Measurements from ENCODE around the gene ALOX5AP.

Gene ALOX5AP

GRCh38 chr13:30762643-30763042 is 27.3 kb downstream of the ALOX5AP start:
- no peak for DNase-seq (ENCODE audit: low spot score)

- DNase-seq (ENCODE audit: low spot score): no peak
Observed at GRCh38 chr13:30763786-30764413, 28.6 kb downstream of the ALOX5AP start.

DNA sequence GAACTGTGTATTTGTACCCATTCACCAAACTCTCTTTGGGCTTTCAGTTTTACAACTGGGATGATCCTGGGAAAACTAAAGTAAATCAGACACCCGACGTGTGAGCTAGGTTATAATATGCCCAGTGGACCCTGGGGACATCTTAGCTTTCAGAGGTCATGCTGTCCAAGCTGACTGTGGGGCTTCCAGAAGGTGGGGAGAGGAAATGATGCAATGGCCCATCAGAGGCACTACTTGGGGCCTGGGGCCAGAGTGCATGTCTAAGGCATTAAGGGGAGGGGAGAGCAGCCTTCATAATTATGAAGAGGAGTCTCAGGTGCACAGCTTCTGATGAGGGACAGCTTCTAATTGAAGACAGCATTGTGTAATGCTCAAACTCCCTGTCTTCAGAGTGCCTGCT is 30.9 kb downstream of the ALOX5AP start:
- no peak for DNase-seq (ENCODE audit: low spot score)

- DNase-seq (ENCODE audit: low spot score): no peak
Observed at GRCh38 chr13:30770929-30771328, 35.6 kb downstream of the ALOX5AP start.

DNA sequence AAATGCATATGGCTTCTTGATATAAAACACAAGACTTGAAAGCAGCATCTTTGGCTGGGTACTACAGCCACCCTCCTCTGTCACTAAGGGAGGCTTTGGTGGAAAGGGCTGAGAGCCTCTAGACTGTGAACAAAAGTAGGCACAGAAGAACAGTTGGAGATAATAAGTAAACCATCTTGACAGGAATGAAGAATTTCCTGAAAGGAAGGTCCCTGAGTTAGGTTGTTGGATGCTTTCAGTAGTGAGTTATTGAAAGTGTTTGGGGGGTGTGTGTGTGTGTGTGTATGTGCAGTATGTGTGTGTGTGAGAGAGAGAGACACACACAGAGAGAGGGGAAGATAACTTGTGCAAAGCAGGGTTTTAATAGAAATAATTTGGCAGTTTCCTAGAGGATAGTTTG is 38.2 kb downstream of the ALOX5AP start:
- DNase-seq (ENCODE audit: low spot score): no peak

DNA sequence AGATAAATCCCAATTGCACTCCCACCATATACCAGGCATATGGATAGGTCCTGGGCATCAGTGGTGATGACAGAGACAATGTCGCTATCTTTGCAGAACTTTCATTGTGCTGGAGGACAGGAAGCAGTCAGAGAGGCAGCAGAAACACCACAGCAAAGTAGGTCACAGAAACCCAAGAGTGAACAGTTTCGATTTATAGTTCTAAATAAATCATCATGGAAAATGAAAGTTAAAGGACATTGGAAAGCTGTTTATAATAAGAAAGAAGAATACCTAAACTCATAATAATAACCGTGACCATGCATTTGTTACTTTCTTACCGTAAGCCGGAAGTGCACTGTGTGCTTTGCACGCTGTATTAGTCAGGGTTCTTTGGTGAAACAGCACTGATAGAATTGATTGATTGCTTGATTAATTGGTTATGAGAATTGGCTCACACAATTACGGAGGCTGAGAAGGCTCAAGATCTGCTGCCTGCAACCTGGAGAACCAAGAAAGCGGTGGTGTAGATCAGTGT is 38.9 kb downstream of the ALOX5AP start:
- no peak for DNase-seq (ENCODE audit: low spot score)

DNA sequence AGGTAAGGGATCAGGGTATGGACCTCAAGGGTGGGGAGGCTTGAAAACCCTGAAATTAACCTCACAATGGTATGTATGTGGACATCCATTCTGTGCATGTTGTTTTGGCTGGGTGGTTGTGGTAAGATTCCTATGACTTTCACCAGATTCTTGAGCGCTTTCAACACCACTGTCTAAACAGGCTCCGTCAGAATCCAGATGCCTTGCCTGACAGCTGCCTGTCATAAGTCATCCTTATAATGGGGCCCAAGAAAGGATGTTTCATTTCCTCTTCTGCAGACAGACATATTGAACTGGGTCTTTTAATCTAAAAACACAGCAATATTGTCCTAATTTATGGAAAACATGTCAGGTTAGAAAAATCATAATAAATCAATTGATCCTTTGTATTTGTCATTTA is 41.3 kb downstream of the ALOX5AP start:
- DNase-seq (ENCODE audit: low spot score): no peak

DNA sequence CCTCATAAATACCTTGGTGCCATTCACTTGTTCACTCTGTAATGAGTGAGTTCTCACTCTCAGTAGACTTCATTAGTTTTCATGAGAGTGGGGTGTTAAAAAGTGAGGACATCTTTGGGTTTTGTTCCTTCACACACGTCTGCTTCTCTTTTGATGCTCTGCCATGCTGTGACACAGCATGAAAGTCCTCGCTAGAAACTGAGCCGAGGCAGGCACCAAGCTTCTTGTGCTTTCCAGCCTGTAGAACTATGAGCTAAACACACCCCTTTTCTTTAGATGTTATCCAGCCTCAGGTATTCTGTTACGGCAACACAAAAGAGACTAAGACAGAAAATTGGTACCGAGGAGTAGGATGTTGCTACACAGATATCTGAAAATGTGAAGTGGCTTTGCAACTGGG is 43.7 kb downstream of the ALOX5AP start:
- no peak for DNase-seq (ENCODE audit: low spot score)

DNA sequence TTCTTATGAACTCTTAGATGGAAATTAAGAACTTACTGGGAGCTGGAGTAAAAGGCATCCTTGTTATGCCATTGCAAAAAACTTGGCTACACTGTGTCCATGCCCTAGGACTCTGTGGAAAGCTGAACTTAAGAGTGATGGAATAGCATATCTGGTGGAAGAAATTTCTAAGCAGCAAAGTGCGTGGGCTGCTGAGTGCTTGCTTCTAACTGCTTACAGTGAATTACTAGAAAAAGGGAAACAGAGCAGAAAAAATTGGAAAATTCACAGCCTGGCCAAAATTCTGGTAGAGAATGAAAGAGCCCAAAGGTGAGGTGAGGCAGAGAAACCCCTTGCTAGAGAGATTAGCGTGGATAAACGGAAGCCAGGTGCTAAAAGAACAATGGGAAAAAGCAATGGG is 44.3 kb downstream of the ALOX5AP start:
- DNase-seq (ENCODE audit: low spot score): no peak

DNA sequence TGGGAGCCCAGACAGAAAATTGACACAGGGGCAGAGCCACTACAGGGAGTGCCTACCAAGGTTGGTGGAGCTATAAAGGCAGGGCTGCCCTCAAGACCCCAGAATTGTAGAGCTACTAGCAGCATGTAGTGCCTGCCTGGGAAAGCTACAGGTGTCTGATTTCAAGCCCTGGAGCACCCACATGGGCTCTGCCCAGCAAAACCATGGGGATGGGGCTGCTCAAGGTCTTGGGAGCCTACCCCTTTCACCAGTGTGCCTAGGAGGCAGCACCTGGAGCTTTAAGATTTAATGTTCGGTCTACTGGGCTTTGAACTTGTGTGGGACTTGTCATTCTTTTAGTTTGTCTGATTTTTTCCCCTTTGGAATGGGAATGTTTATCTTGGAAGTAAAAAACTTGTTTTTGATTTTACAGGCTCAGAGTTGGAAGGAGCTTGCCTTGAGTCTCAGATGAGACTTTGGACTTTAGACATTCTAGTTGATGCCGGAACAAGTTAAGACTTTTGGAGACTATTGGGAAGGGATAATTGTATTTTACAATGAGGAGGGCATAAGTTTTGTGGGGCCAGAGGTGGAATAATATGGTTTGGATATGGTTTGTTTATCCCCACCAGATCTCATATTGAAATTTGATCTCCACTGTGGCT is 45.1 kb downstream of the ALOX5AP start:
- DNase-seq (ENCODE audit: low spot score): no peak

DNA sequence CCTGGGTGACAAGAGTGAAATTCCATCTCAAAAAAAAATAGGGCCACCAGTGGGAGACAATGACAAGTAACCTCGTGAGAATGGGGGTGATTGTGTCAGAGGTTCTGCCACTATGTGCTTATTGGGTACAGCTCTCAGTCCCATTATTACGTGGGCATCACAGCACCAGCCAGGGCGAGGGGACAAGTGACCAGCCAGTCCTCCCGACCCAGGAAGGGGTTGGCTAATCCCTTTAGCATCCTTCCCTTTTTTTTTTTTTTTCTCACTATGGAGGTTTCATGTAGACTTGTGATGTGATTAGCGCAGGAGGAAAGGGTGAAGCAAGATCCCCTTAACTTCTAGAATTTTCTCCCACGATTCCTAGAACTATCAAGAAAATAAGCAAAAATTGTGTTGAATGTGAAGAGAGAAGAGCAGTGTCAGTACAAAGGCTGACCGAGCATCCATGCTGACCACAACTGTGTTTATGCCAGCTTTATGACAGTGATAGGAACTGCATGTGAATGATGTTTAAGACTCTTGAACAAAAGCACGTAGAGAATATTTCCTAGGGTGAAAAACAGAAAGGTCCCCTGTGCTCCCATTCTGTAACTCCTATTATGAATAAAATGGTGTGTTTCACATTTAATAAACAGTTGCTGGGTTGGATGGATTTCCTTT is 50.0 kb downstream of the ALOX5AP start:
- DNase-seq (ENCODE audit: low spot score): no peak

GRCh38 chr13:30786648-30787047 is 51.3 kb downstream of the ALOX5AP start:
- DNase-seq (ENCODE audit: low spot score): no peak

GRCh38 chr13:30787738-30788525 is 52.6 kb downstream of the ALOX5AP start:
- no peak for DNase-seq (ENCODE audit: low spot score)

DNA sequence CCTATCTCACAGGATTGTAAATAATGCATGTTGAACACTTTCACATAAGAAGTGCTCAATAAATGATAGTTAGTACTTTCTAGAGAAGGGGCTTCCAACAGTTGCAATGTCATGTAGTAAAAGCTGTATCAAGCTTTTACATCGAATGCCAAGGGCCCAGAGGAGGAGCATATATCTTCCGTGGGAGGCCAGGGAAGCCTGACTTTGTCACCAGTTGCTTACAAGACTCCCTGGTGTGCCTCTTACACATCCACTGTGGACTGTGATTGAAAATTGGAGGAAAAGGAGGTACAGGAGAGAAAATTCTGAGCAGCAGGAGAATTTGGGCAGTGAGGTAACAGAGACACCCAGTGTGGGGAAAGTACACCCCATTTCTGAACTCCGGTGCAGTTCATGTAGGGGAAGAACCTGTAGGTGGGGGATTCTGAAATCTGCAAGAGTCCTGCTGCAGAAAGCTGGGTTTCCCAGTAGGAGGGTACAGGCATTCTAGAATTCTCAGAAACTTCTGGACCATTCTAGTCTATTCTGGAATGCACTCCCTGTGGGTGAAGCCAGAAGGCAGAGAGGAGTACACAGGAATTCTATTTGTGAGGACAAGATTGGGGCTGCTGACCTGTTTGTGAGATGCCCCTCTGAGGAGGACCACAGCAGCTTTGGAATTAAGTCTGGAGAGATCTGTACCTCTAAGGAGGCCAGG is 54.0 kb downstream of the ALOX5AP start:
- no peak for DNase-seq (ENCODE audit: low spot score)

- no peak for DNase-seq (ENCODE audit: low spot score)
Observed at GRCh38 chr13:30790592-30790991, 55.2 kb downstream of the ALOX5AP start.

- no peak for DNase-seq (ENCODE audit: low spot score)
Observed at GRCh38 chr13:30791354-30792001, 56.1 kb downstream of the ALOX5AP start.

DNA sequence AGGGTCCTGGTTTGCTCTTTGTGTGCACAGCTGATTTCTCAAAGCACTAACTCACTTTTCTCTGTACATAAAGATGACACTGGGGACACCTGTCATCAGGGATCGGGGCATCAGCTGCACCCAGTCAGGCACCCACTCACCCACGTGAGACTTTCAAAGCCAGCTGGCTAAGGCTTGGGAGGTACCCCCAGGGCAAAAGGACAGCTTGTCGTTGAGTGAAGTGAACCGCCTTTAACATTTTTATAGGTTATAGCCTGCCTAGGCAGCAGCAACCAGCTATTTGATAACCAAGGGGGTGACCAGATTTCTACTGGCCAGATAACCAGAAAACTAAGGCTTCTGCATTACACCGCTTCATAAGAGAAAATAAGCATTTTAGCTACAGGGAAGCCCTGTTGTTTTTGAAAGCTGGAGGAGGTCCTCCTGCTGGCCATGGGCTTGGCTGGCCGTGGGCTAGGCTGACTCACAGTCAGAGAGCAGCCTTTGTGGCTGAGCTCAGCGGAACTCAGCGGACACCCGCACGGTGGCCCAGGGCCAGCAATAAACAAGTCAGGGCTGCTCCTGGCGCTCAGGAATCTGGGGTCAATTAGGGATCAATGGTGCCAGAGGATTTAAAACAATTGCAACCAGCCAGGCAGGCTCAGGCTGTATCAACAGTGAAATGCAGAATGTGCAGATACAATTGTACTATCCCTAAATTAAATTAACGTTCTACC is 57.1 kb downstream of the ALOX5AP start:
- no peak for DNase-seq (ENCODE audit: low spot score)

DNA sequence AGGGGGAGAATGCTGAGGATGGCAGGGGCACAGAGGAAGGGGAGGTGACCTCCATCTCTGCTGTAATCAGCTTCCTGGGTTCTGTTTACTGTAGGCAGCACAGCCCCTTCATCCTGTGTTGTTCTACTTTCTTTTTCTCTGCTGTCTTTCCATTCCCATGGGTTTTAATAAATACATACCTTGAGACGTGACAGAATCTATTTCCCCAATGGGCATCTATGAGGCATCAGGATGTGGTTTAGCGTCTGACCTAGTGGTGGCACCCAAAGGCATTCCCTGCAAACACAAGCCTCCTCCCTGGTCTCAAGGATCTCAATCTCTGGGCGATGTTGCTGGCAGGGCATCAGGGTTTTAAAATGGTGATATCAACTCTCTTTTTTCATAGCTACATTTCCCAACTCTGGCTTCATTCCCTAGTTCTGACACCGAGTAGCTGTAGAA is 60.8 kb downstream of the ALOX5AP start:
- DNase-seq (ENCODE audit: low spot score): no peak

- DNase-seq (ENCODE audit: low spot score): no peak
Observed at GRCh38 chr13:30796631-30797601, 61.6 kb downstream of the ALOX5AP start.
